Suprapubic skin (tissue), 4 donors: ENCODE data around the gene TWF1. TPM values are rescaled to one million over a fixed set of nuclear protein-coding genes. Genes with fewer than 3 reads are reported as not detected.
A peak's percentile ranks its signal among the peaks of the same experiment; 100 is the strongest.

Source experiments
- DNase-seq, 2 donors: peaks; one replicate each; pipeline ENCODE4 v3.0.0-alpha.2; 2019; ENCODE audit warnings: low spot score in 2 of 2
- H3K27ac ChIP-seq: fragments of 200-600 bp; sonication (generic); one replicate; pipeline ENCODE4 v1.5.1; 2019
- H3K27me3 ChIP-seq: fragments of 200-600 bp; sonication (generic); one replicate; pipeline ENCODE4 v1.5.1; 2019
- H3K36me3 ChIP-seq: fragments of 200-600 bp; sonication (generic); one replicate; pipeline ENCODE4 v1.5.1; 2019
- H3K4me1 ChIP-seq: fragments of 200-600 bp; sonication (generic); one replicate; pipeline ENCODE4 v1.5.1; 2019
- H3K4me3 ChIP-seq: fragments of 200-600 bp; sonication (generic); one replicate; pipeline ENCODE4 v1.5.1; 2019; ENCODE audit warnings: mild to moderate bottlenecking
- H3K9me3 ChIP-seq: fragments of 200-600 bp; sonication (generic); one replicate; pipeline ENCODE4 v1.5.1; 2019
- EP300 ChIP-seq: sonication (generic); formaldehyde crosslinking; IDR thresholded peaks from one replicate; pipeline ENCODE4 v1.6.1; 2017; ENCODE audit warnings: antibody characterized with exemption
- POLR2A ChIP-seq, 2 donors: fragments of 450-650 bp; IDR thresholded peaks; one replicate each; pipeline ENCODE4 v1.6.1; 2017; ENCODE audit warnings: antibody characterized with exemption in 2 of 2, mild to moderate bottlenecking in 2 of 2, moderate library complexity in 2 of 2
- POLR2AphosphoS5 ChIP-seq, 3 donors: sonication (generic); formaldehyde crosslinking; IDR thresholded peaks; one replicate each; pipeline ENCODE4 v1.6.1; 2017; ENCODE audit warnings: antibody characterized with exemption in 3 of 3
- WGBS: methylation state at CpG from one replicate; pipeline ENCODE4 v1.1.5; 2018; 5-methylcytosine and 5-hydroxymethylcytosine counted together
- total RNA-seq, 4 donors: library from RNA; depleted of rRNA; stranded (reverse); fragments of >200 nt; gene quantifications; one replicate each; pipeline ENCODE4 v1.1.0, GENCODE V29; 2016
- TF ChIP-seq, protein P1 (sequence below), 2 donors: fragments of 200-600 bp in 1 of 2; fragments of 450-650 bp in 1 of 2; sonication (generic) in 1 of 2; IDR thresholded peaks; one replicate each; pipeline ENCODE4 v1.5.1; 2016 to 2019; ENCODE audit warnings: antibody characterized with exemption in 2 of 2, mild to moderate bottlenecking in 1 of 2, moderate library complexity in 1 of 2

TWF1 gene
- total RNA-seq, 4 donors from 2014 or later, result 43.9 to 75.8 (median 59.7) TPM

DNA sequence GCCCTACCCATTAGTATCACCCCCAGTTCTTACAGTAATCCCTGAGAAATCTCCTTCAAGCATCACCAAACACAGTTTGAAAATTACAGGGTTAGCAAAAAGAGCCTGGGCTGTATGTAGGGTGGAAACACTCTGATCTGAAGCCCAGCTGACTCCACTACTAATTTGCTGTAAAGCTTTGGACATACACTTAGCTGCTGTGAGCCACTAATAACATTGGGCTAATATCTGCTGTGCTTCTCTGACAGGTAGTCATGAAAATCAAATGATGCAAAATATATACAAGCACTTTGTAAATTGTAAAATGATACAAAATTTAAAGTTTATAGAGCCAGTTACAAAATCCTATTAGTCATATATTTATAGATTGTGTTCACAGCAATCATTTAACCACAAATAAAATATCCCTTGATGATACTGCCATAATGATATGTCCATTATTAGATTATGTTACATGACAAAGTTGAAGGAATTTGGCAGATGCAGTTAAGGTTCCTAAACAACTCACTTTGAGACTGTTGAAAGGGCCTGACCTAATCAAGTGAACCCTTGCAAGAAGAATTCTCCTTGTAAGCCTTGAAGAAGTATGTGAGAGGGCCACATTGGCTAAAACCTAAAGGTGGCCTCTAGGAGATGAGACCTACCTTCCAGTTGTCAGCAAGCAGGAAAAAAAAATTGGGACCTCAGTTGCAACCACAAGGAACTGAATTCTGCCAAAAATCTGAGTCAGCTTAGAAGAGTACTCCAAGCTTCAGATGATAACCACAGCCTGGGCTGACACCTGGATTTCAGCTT, 19.0 kb downstream of the TWF1 start:
- Histone ChIP-seq H3K4me1 (no peaks in the 10 kb centered on the region), H3K27ac (no peak overlapping the region), H3K36me3 (peaks cover 62% of the 10 kb centered on the region), H3K4me3 (no peak overlapping the region), H3K27me3 (no peaks in the 10 kb centered on the region), H3K9me3 (no peaks in the 10 kb centered on the region)
- no peak for DNase-seq
- TF ChIP-seq POLR2AphosphoS5 (IDR thresholded peaks at IDR 0.05) (no peak), EP300 (no peak), POLR2A (IDR thresholded peaks at IDR 0.05) (no peak)
- TF ChIP-seq, protein P1, sequence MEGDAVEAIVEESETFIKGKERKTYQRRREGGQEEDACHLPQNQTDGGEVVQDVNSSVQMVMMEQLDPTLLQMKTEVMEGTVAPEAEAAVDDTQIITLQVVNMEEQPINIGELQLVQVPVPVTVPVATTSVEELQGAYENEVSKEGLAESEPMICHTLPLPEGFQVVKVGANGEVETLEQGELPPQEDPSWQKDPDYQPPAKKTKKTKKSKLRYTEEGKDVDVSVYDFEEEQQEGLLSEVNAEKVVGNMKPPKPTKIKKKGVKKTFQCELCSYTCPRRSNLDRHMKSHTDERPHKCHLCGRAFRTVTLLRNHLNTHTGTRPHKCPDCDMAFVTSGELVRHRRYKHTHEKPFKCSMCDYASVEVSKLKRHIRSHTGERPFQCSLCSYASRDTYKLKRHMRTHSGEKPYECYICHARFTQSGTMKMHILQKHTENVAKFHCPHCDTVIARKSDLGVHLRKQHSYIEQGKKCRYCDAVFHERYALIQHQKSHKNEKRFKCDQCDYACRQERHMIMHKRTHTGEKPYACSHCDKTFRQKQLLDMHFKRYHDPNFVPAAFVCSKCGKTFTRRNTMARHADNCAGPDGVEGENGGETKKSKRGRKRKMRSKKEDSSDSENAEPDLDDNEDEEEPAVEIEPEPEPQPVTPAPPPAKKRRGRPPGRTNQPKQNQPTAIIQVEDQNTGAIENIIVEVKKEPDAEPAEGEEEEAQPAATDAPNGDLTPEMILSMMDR (IDR thresholded peaks at IDR 0.05), result no peak

DNA sequence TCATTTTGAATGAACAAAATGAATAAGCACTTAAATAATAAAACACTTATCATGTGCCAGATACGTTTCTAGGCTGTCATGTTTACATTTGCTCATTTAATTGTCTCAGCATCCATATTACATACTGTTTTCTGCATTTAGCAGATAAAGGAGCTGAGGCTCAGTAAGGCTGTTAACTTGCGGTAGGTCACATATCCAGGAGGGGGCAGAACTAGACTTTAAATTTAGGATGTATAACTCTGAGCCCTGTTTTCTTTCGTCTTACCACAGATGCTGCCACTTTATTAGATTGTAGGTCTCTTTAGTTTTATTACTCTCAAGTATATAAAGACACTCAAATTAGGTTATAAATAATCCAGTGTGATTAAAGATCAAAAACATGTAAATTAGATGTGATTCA, 29.6 kb downstream of the TWF1 start:
- H3K9me3 ChIP-seq, result no peaks in the 10 kb centered on the region
- H3K27ac ChIP-seq, result no peak overlapping the region
- no peaks in the 10 kb centered on the region for H3K27me3 ChIP-seq
- TF ChIP-seq POLR2AphosphoS5 (IDR thresholded peaks at IDR 0.05), result no peak
- TF ChIP-seq, protein P1 (IDR thresholded peaks at IDR 0.05), result peak; percentile 1 to 20
- TF ChIP-seq POLR2A (IDR thresholded peaks at IDR 0.05), result no peak
- TF ChIP-seq EP300, result no peak
- H3K4me1 ChIP-seq, result no peaks in the 10 kb centered on the region
- WGBS, result 58% methylated on average over 3 of the region's 3 CpGs
- no peak overlapping the region for H3K4me3 ChIP-seq
- peaks cover 77% of the 10 kb centered on the region for H3K36me3 ChIP-seq
- no peak for DNase-seq

DNA sequence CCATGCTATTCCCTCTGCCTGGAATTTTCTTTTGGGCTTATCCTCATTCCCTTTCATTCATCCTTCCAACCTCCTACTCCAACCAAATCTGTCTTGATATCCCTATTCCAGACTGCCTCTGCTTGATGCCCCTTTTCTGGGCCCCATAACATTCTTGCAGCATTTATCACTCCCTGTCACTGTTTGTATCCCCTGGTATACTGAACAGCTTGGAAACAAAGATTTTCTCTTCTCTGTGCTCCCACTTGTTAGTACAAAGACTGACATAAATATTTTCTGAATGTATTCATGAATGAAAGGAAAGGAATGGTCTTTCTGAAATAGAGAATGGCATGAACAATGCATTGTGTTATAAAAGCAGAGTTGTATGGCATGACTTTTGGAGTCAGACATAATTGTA, 39.8 kb downstream of the TWF1 start:
- peaks cover 10% of the 10 kb centered on the region for H3K4me1 ChIP-seq
- H3K27me3 ChIP-seq, result no peaks in the 10 kb centered on the region
- peaks cover 18% of the 10 kb centered on the region for H3K36me3 ChIP-seq
- no peak for DNase-seq
- TF ChIP-seq EP300, result no peak
- TF ChIP-seq POLR2A (IDR thresholded peaks at IDR 0.05), result no peak
- TF ChIP-seq, protein P1 (IDR thresholded peaks at IDR 0.05), result no peak
- no peaks in the 10 kb centered on the region for H3K9me3 ChIP-seq
- no peak overlapping the region for H3K4me3 ChIP-seq
- H3K27ac ChIP-seq, result no peak overlapping the region

DNA sequence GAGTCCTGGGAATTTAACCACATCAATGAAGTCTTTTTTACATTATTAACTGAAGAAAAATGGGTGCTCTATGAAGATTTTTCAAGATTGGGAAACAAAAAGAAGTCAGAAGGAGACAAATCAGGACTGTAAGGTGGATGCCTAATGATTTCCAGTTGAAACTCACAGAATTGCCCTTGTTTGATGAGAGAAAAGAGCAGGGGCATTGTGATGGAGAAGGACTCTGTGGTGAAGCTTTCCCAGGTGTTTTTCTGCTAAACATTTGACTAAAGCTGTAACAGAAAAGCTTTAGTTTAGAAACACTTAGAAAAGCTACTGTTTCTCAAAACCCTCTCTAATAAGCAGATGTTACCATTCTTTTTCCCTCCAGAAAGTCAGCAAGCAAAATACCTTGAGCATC, 41.6 kb downstream of the TWF1 start:
- H3K9me3 ChIP-seq, result no peaks in the 10 kb centered on the region
- DNase-seq, result no peak
- peaks cover 27% of the 10 kb centered on the region for H3K4me1 ChIP-seq
- no peak overlapping the region for H3K27ac ChIP-seq
- no peaks in the 10 kb centered on the region for H3K27me3 ChIP-seq
- TF ChIP-seq POLR2A (IDR thresholded peaks at IDR 0.05), result no peak
- TF ChIP-seq POLR2AphosphoS5 (IDR thresholded peaks at IDR 0.05), result no peak
- no peak for TF ChIP-seq EP300
- TF ChIP-seq, protein P1 (IDR thresholded peaks at IDR 0.05), result no peak
- H3K4me3 ChIP-seq, result no peak overlapping the region
- peaks cover 6% of the 10 kb centered on the region for H3K36me3 ChIP-seq

DNA sequence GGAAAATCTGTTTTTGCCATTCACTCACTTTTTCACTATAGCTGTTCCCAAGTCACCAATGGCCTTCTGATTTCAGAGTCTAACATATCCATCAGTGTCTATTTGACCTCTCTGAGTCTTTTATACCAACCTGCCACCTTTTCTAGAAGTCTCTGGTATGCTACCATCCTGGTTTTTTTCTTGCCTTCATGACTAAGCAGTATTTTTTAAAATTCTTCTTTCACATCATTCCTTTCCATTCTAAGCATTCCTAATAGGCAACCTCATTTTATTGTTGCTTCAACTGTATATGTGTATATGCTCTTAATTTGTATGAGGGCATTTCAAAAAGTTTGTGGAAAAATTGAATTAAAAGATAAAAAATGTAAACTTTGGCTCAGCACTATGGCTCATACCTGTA, 42.3 kb downstream of the TWF1 start:
- H3K9me3 ChIP-seq, result no peaks in the 10 kb centered on the region
- no peaks in the 10 kb centered on the region for H3K36me3 ChIP-seq
- H3K27ac ChIP-seq, result no peak overlapping the region
- no peaks in the 10 kb centered on the region for H3K27me3 ChIP-seq
- TF ChIP-seq POLR2A (IDR thresholded peaks at IDR 0.05), result no peak
- no peak for TF ChIP-seq POLR2AphosphoS5 (IDR thresholded peaks at IDR 0.05)
- TF ChIP-seq, protein P1 (IDR thresholded peaks at IDR 0.05), result no peak
- TF ChIP-seq EP300, result no peak
- H3K4me3 ChIP-seq, result no peak overlapping the region
- DNase-seq, result no peak
- peaks cover 29% of the 10 kb centered on the region for H3K4me1 ChIP-seq
